ENCODE data around the gene CIB2. TPM values are rescaled to one million over a fixed set of nuclear protein-coding genes. Genes with fewer than 3 reads are reported as not detected.

Gene CIB2
- total and polyA plus RNA-seq, 7 donors, result 2.4 to 18.0 (median 6.0) TPM

DNA sequence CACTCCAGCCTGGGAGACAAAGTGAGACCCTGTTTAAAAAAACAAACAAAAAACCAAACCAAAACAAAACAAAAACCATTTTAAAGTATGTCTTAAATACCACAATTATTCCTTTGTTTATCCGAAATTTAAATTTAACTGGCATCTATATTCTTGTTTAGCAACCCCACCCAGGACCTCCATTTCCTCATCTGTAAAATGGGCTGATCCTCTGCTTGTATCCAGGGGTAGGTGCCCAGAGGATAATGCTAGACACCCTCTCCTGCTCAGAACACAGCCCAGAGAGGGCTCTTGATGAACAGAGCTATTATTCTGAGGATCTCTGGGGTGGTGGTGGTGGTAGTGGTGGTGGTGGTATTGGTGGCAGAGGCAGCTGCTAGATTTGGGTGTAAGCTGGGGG lies 29.0 kb downstream of the CIB2 start:
- TF ChIP-seq, protein P1, sequence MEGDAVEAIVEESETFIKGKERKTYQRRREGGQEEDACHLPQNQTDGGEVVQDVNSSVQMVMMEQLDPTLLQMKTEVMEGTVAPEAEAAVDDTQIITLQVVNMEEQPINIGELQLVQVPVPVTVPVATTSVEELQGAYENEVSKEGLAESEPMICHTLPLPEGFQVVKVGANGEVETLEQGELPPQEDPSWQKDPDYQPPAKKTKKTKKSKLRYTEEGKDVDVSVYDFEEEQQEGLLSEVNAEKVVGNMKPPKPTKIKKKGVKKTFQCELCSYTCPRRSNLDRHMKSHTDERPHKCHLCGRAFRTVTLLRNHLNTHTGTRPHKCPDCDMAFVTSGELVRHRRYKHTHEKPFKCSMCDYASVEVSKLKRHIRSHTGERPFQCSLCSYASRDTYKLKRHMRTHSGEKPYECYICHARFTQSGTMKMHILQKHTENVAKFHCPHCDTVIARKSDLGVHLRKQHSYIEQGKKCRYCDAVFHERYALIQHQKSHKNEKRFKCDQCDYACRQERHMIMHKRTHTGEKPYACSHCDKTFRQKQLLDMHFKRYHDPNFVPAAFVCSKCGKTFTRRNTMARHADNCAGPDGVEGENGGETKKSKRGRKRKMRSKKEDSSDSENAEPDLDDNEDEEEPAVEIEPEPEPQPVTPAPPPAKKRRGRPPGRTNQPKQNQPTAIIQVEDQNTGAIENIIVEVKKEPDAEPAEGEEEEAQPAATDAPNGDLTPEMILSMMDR (IDR thresholded peaks at IDR 0.05), result no peak
- intact Hi-C loops (cut with DNase I), result no loop called here
- Histone ChIP-seq H3K4me1 (no peaks in the 10 kb centered on the region), H3K4me3 (no peak overlapping the region), H3K9me3 (no peaks in the 10 kb centered on the region), H3K36me3 (ENCODE audit: insufficient read depth in 1 of 2, low read depth in 1 of 2) (no peaks in the 10 kb centered on the region), H3K27ac (no peak overlapping the region), H3K27me3 (ENCODE audit: insufficient read depth in 3 of 3, low read length in 2 of 3) (no peaks in the 10 kb centered on the region)
- no peak for ATAC-seq
- DNase-seq, result no peak
- 92 to 97% (median 96%) methylated on average over 1 of the region's 1 CpG for whole genome bisulfite sequencing, 3 donors

DNA sequence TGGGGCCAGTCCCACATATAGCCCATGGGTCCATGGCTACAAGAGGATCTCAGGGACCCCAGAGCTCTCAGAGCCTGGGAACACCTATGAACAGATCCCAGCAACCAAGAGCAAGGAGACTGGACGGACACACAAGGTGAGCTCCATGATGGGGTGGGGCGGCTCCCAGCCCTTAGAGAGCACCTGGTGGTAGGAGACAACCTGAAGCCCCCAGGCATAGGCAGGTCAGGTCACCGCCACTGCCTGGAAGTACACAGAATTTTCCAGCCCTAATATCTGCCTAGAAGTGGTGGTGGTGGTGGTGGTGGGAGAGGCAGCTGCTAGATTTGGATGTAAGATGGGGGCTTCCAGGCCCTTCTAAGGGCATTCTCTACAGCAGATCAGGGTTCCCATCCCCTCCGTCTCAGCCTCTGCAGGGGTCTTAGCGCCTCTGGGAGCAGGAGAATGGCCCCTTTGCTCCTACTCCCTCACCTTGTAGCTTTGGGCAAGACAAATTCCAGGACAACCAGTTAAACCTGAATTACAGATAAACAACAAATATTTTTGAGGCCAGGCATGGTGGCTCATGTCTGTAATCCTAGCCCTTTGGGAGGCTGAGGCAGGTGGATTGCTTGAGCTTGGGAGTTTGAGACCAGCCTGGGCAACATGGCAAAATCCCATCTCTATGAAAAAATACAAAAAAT lies 29.7 kb downstream of the CIB2 start:
- 96 to 100% (median 99%) methylated on average over 5 of the region's 5 CpGs for WGBS, 3 donors
- Histone ChIP-seq H3K9me3 (no peaks in the 10 kb centered on the region), H3K4me1 (no peaks in the 10 kb centered on the region), H3K27me3 (ENCODE audit: insufficient read depth in 3 of 3, low read length in 2 of 3) (no peaks in the 10 kb centered on the region), H3K27ac (no peak overlapping the region), H3K36me3 (ENCODE audit: insufficient read depth in 1 of 2, low read depth in 1 of 2) (no peaks in the 10 kb centered on the region), H3K4me3 (no peak overlapping the region)
- DNase-seq (no peak), ATAC-seq (no peak)
- intact Hi-C loops (cut with DNase I), result no loop called here
- TF ChIP-seq, protein P1 (IDR thresholded peaks at IDR 0.05), result no peak

DNA sequence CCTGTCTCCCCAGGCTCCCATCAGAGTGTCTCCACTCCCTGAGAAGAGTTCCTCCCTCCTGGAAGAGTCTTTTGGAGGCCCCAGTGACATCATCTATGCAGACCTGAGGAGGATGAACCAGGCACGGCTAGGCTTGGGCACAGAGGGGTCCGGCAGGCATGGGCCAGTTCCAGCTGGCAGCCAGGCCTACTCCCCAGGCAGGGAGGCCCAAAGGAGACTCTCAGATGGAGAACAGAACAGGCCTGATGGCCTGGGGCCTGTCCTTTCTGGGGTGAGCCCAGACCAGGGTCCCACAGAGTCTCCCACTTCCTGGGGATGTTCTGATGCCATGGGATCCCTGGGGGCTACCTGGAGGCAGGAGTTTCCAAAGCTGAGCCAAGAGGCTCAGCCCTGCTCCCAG lies 30.4 kb downstream of the CIB2 start:
- WGBS, 3 donors, result 52 to 78% (median 68%) methylated on average over 2 of the region's 2 CpGs
- intact Hi-C loops (cut with DNase I), result no loop called here
- TF ChIP-seq, protein P1 (IDR thresholded peaks at IDR 0.05), result no peak
- Histone ChIP-seq H3K36me3 (ENCODE audit: insufficient read depth in 1 of 2, low read depth in 1 of 2) (no peaks in the 10 kb centered on the region), H3K27ac (no peak overlapping the region), H3K4me3 (no peak overlapping the region), H3K4me1 (no peaks in the 10 kb centered on the region), H3K9me3 (no peaks in the 10 kb centered on the region), H3K27me3 (ENCODE audit: insufficient read depth in 3 of 3, low read length in 2 of 3) (no peaks in the 10 kb centered on the region)
- no peak for DNase-seq
- no peak for ATAC-seq

DNA sequence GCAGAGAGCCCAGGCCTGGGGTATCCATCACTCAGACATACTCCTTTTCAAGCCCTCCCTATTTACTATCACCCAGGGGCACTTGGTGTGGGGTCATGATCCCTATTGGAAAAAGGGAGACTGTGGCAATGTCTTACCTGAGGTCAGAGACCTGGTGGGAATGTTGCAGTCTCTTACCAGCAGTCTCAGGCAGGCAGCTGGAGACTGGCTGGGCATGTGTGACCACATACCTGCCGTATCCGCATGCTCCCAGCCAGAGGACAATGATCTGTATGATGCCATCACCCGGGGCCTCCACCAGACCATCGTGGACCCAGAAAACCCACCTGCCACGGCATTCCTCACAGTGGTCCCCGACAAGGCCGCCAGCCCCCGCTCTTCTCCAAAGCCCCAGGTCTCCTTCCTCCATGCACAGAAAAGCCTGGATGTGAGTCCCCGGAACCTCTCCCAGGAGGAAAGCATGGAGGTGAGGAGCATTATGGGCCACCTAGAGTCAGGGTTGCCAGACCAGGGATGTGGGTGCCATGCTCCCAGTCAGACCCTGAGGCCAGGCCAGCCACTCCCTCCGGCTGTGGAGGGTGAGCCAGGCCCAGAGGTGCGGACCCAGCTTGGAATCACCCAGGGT lies 33.0 kb downstream of the CIB2 start:
- 88 to 97% (median 93%) methylated on average over 11 of the region's 11 CpGs for WGBS, 3 donors
- Histone ChIP-seq H3K27ac (no peak overlapping the region), H3K9me3 (no peaks in the 10 kb centered on the region), H3K4me3 (no peak overlapping the region), H3K4me1 (peaks cover 8% of the 10 kb centered on the region), H3K36me3 (ENCODE audit: insufficient read depth in 1 of 2, low read depth in 1 of 2) (no peaks in the 10 kb centered on the region), H3K27me3 (ENCODE audit: insufficient read depth in 3 of 3, low read length in 2 of 3) (no peaks in the 10 kb centered on the region)
- no peak for ATAC-seq
- intact Hi-C loops (cut with DNase I), result no loop called here
- DNase-seq, result no peak
- TF ChIP-seq, protein P1 (IDR thresholded peaks at IDR 0.05), result no peak

All from psoas muscle (tissue), 8 donors.